ENCODE data around the gene ROBO1.
"Not testable (repeated sequence)": the region's sequence is repeated elsewhere in the genome, so short reads cannot be mapped to it uniquely, and the experiment has no call there.

ROBO1 gene

GRCh38 chr3:78894787-78895186 is 873.0 kb downstream of the ROBO1 start:
- no peak for DNase-seq

DNA sequence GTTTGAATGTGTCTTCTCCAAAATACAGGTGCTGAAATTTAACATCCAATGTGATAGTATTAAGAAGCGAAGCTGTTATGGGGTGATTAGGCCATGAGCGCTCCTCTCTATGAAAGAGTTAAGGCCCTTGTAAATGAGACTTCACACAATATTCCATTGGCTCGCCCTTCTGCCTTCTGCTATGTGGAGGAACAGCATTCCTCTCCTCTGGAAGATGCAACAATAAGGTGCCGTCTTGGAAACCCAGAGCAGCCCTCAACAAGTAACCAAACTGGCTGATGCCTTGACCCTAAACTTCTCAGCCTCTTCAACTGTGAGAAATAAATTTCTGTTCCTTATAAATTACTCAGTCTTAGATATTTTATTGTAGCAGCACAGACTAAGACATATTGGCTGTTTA is 874.6 kb downstream of the ROBO1 start:
- no peak for DNase-seq

DNA sequence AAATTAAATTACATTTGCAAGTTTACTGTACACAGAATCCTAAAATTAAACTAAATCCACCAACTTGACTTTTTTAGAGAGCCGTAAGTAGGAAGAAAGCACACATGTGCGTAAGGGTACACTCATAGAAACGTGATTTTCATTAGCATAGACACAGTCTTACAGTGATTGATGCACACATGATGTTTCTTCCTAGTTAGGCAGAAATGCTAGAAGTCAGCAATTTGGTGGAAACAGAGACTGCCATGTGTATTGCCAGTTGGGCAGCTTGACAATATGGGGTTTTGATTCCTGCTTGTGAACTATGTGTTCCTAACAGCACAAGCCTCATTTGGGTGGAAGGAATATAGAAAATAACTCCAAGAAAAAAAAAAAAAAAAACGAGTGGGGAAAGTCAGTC is 878.5 kb downstream of the ROBO1 start:
- no peak for DNase-seq

- DNase-seq: no peak
Observed at GRCh38 chr3:78888635-78889034, 879.2 kb downstream of the ROBO1 start.

GRCh38 chr3:78887547-78888011 is 880.2 kb downstream of the ROBO1 start:
- no peak for DNase-seq

- no peak for DNase-seq
Observed at GRCh38 chr3:78887029-78887428, 880.8 kb downstream of the ROBO1 start.

GRCh38 chr3:78884567-78884966 is 883.2 kb downstream of the ROBO1 start:
- not testable (repeated sequence) for DNase-seq

GRCh38 chr3:78882251-78882650 is 885.5 kb downstream of the ROBO1 start:
- no peak for DNase-seq

DNA sequence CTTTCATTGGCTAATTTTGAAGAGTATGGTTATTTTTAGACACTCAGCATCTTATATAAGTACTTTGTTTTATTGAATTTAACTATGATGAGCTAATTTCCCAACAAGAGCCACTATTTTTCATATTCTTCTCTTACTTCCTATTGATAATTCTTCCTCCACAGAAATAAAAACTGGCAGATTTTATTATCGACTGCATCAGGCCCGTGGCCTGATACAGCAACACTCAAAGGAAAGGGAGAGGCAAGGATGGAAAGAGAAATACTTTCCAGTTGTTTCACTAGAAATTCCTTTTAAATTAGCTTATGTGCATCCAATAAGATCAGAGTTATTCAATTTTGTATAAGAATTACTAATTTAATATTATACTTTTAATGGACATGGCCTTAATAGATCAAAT is 886.3 kb downstream of the ROBO1 start:
- DNase-seq: no peak

DNA sequence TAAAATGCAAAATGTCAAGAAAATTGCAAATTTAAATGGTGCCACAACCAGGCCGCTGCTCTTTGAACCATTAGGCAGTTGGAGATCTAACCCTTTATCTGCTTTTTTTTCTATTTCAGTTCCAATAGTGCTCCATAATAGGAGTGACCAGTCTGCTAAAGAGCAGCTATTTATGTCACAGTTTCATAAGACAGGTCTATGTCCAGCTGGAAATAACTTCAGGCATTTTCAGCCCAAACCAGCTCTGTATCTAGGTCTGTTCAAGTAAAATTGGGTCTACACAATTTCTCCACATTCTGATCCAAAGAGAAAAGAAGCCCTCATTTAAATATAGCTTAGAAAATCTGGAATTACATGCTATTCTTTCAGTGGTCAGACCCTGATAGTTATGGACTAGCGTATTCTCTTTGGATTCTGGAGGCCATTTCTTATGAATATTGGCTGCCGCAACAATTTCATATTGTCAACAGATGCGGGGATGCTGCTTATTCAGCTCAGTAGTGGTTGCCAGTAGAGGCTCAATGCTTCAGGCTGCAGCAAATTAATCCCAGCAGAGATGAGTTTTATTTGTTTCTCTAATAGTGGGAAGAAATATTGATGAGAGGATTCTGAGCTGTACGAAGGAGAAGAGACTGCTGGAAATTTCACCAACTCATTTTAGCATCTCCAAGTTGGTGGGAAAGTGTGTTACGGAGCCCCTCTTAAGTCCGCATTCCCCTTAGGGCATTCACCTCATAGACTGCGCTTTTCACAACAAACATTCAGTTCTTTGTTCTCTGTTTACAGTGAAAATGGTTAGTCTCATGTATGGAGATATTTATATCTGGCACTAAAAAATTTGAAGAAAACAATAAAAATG is 887.0 kb downstream of the ROBO1 start:
- no peak for DNase-seq

DNA sequence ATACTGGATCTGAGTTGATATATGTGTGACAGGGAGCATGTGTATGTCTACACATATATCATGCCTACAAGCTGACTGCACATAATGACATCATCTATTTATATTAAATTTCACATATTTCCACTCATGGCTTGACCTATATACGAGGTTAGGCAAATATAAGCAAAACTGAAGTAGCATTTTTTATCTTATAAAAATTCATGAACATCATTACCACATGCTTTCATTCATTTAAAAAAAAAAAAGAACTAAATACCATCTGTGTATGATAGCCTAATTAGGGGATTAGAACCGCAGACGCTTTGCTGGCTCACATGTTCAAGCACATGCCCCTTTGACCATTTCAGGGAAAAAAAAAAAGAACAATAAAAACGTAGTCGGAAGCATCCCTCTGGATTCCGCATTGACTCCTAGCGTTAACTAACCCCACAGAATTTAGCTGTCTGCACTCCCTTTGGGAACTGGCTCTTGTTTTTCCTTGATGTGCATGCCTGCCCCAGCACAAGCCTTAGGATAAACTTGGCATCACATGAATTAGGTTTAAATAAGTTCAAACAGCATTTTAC is 888.4 kb downstream of the ROBO1 start:
- DNase-seq: no peak

- no peak for DNase-seq
Observed at GRCh38 chr3:78878789-78879188, 889.0 kb downstream of the ROBO1 start.

- no peak for DNase-seq
Observed at GRCh38 chr3:78878011-78878410, 889.8 kb downstream of the ROBO1 start.

DNA sequence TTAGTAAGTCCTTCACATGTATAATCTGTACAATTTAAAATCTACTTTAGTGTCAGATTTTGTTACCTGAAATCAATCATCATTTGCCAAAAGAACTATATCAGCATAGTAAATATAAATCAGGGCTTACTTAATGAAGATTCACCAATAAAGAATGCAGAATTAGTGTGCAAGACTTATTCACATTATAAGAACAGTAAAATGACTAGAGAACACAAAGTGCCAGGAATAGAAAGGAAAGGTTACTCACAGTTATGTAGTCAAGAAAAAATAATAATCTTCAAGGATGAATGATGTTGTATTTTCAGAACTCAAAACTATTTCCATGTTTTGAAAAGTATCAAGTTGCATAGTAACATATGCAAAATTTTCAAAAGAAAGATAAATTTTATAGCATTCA is 891.9 kb downstream of the ROBO1 start:
- DNase-seq: no peak

DNA sequence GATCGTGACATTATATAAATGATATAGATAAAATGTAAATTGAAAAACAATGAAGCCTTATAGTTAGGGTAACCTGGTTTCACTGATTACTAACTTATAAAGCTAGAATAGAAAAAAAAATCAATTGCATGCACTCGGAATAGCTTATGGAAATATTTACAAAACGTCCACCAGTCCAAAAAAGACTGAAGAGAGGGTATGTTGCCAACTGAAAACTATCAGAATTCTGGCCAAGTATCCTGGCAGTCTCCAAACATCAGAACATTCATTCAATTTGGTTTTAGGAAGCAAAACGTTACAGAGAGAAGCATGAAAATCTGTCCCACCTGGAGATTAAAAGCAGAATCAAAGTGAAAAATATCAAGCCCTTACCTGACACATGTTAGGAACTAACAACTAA is 892.4 kb downstream of the ROBO1 start:
- DNase-seq: no peak

DNA sequence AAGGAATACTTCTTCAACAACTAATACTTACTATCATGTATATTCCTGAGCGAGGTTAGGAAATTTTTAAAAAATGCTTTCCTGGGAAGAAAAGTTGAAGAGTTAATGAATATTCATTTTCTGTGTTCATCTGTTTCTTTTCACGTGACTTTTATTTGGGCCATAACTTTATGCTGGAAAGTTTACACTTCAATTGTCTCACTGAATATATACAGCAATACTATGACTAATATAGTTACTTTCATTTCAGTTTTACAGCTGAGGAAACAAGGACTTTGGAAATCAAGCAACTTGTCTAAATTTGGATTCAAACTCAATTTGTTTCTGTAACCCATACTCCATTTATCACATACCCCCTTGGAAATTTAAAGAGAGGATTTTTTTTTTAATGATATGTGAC is 894.2 kb downstream of the ROBO1 start:
- DNase-seq: no peak

DNA sequence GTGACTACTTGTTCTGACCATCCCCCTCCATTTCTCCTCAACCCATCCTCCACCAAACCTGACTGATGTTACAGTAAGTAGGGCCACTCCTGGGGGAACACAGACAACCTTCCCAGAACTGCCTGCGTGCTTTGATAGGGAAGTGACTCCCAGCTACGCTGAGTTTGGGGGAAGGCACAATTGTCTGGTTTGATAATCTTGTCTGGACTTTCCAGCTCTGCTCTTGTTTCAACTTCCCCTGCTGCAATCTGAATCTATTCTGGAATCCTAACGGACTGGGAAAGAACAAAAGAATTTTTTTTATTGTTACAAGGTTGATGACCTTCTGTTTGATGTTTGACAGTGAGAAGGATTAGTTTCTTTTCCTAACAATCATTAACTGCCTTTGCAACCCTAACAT is 895.6 kb downstream of the ROBO1 start:
- no peak for DNase-seq

DNA sequence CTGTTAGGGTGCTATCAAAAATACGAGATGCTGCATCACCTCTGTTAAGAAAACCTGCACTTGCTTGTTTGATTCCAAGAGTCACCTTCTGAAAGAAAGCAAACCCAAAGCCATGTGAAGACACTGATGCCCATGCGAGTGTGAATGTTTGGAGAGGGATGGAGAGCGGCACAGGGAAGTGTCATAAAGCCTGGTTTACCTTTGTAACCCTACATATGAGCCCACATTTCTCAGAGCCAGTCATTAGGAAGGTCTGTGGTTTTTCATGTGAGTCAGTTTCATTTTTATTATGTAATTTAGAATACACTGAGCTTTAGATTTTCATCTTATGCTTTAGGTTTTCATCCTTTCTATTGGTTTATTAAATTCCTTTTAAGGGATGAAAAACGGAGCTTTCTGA is 896.8 kb downstream of the ROBO1 start:
- DNase-seq: no peak

DNA sequence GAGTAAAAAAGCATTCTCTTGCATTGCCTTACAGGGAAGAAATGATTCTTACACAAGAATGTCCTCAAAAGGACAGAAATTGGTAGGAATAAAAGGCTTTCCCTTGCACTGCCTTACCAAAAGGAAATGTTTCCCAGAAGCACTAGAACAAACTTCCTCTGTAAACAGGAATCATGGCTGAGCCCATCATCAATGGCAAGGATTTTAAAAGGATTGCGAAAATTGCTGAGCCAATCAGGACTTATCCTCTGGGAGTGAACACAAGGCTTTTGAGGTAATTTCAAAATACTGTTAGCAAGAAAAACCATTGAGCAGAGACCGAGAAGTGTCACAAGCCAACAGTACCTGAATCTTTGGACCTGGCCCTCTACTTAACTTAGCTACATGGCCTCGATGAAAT is 897.3 kb downstream of the ROBO1 start:
- DNase-seq: no peak

- DNase-seq: no peak
Observed at GRCh38 chr3:78868570-78868969, 899.2 kb downstream of the ROBO1 start.

- DNase-seq: no peak
Observed at GRCh38 chr3:78867409-78868372, 900.1 kb downstream of the ROBO1 start.

DNA sequence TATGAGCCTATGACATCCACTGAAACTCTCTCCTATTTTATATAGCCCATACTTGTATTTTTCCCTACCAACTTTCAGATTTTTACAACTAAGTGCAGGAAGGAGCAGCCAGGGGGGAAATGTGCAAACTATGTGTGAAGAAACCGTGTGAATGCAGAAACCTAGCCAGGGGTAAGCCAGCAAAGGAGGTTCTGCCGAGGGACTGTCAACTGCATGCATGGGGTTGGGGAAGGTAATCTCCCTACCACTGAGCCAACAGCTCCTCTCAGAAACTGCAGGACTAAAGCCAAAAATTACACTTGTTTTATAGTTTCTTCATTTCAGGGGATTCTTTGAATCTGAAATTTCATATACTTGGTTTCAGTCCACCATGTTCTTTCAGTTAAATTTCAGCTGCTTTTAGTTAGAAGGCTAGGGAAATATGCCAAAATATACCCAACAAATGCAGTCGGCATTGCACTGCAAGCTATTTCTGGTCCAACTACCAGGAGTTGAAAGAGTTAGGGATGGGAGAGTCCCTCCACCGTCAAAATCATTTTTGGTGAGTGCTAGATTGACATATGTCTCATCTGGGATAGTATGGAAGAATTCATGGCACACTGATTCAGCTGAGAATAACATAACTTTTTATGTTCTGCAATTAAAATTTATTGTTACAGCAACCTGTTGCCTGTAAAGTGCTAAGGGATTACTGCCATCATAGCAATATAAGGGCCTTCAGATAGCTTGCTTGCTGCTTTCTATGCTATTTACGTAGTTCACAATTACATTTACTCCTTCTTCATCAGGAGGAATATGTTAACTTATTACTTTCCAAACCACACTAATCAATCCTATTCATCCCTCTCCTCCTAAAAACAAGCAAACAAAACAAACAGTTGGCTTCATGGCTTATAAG is 904.2 kb downstream of the ROBO1 start:
- no peak for DNase-seq
